ENCODE measurements around the gene ABCC6.

- TF ChIP-seq CTCF (IDR thresholded peaks at IDR 0.05; ENCODE audit: borderline replicate concordance, extremely low read depth, low read length, poor library complexity, severe bottlenecking) (no peak), EZH2 (IDR thresholded peaks at IDR 0.05; ENCODE audit: borderline replicate concordance, low read depth, low read length, severe bottlenecking) (no peak)
Measured at GRCh38 chr16:16133943-16134604, 89.2 kb downstream of the ABCC6 start.
